ENCODE data around the gene MEN1. TPM values are rescaled to one million over a fixed set of nuclear protein-coding genes. Genes with fewer than 3 reads are reported as not detected.

MEN1 gene
- 21.1 and 22.3 TPM in 2 replicates for total RNA-seq (2014; rRNA removed; shearing (Covaris generic))

DNA sequence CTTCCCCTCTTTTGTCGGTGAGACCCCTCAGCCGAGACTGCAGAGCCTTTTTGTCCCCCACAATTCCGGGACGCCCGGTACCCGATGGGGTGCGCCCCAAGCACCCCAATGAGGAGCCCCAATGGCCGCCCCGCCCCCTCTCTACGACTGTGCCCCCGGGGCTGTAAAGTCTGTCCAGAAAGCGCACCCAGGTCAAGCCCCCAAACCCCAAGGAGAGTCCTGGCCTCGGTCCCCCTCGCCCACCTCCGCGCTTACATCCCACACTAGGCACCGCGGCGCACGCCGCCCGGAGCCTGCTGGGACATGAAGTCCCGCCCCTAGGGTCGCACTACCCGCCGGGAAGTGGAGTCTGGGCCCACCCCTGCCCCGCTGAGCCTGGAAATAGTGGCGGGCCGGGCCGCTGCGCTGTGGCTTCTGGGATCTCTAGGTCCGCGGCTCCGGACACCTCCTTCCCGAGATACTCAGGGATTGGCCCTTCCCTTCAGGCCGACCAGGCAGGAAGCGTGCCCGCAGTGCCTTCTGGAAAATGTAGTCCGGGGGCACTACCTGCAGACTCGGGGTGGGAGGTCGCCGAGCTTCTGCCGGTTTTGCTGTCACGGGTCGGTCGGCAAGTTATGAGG lies at the start of gene MEN1:
TSS of gene MEN1 (minus strand) at position 281 of the 620 bp plus-strand sequence. CDS start 442 bp downstream, outside the sequence.

DNA sequence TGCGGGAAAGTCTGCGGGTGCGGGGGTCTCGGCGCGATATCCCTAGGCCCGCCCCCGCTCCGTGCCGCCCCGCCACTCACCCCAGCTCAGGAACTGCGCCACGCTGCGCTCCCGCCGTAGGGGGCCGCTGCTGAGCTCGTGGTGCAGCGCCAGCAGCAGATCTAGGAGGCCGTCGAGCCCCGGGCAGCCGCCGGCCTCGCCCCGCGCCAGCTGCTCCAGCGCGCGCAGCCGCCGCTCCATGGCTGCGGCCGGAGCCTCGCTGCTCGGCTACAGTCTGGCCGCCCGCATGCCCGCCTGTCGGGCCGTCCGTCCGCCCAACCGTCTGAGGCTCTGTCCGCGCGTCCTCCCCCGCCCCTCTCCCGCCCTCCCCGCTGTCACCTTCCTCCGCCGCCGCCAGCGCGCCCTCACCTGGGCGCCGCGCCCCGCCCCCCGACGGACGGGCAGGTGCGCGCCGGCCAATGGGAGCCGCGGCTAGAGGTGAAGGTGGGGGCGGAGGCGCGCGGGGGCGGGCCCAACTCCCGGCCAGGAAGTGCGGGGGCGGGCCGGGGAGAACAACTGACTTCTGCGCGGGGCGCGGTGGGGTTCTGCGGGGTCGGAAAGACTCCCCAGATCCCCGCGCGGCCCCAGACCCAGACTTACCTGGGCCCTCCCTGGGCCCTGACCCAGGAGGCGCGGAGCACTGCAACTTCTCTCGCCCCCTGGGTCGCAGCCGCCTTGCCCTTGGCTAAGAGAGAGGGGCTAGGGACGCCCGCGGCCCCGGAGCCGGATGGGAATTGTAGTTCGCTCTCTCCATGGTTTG lies 34.2 kb upstream of the MEN1 start, which contains the start of gene CDC42BPG:
TSS of gene CDC42BPG (minus strand) at position 324 of the 799 bp plus-strand sequence. CDS start at position 240, 84 bp downstream.

DNA sequence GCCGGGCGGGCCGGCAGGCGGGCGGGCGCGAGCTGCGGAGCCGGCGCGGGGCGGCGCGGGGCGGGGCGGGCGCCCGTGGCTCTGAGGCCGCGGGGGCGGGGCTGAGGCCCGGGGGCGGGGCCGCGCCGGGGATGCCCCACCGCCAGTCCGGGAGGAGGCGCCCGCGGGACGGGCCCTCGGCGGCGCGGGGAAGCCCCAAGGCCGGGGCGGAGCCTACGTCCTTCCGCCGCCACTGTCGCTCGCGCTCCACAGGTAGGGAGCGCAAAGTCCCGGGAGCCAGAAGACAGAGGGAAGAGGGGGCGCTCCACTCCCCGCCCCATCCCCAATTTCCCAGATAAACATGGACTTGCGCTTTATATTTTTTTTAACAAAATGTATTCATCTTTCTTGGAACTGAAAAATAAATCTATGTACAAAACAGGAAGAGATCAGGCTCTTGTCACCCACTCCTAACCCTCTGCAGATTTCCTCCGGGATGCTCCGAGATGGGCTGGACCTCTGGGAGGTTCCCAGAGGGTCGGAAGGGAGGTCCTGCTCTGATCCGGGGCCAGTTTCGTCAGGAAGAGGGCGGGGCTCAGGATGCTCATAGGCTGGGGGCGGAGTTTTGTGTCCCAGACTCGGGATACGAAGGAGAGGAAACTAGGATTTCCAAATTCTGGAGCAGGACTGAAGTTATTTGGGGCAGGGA lies 7.0 kb downstream of the MEN1 start, which contains the start of gene MAP4K2:
TSS of gene MAP4K2 (minus strand) at position 57 of the 688 bp plus-strand sequence. CDS start 65 bp downstream, outside the sequence.

DNA sequence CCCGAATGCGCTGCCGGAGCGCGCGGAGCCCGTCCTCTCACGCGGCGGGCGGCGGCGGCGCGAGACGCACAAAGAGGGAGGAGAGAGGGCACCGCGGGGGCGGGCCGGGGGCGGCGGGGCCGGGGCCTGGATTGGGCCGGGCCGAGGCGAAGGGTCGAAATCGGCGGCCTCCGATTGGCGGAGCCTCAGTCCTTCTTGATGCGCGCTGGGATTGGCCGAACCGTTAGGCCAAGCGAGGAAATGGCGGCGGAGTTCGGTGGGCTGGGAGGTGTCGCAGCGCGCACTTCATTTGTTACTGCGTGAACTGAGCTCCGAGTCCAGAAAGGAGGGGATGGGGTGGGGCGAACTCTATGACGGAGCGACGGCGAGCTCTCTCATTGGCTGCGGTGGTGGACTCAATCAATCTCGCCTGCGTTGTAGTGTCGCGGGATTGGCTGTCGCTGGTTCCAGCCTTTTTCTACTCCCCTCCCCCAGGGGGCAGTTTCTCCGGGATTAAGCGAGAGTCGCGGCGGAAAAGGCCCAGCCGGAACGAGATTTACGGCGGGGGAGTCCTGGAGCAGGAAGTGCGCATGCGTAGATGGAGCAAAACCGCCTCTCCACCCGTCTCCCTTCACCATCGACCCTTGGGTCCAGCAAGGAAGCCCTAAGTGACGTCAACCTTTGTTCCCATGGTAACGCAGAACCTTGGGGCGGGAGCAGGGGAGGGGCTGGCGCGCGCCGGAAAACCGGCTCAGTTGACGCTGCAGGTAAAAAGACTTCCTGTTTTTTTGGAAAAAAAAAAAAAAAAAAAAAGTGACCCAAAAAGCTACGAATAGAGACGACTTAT lies 31.7 kb downstream of the MEN1 start, which contains the start of gene SF1:
TSS of gene SF1 (minus strand) at position 70 of the 826 bp plus-strand sequence. CDS start 150 bp downstream, outside the sequence.

DNA sequence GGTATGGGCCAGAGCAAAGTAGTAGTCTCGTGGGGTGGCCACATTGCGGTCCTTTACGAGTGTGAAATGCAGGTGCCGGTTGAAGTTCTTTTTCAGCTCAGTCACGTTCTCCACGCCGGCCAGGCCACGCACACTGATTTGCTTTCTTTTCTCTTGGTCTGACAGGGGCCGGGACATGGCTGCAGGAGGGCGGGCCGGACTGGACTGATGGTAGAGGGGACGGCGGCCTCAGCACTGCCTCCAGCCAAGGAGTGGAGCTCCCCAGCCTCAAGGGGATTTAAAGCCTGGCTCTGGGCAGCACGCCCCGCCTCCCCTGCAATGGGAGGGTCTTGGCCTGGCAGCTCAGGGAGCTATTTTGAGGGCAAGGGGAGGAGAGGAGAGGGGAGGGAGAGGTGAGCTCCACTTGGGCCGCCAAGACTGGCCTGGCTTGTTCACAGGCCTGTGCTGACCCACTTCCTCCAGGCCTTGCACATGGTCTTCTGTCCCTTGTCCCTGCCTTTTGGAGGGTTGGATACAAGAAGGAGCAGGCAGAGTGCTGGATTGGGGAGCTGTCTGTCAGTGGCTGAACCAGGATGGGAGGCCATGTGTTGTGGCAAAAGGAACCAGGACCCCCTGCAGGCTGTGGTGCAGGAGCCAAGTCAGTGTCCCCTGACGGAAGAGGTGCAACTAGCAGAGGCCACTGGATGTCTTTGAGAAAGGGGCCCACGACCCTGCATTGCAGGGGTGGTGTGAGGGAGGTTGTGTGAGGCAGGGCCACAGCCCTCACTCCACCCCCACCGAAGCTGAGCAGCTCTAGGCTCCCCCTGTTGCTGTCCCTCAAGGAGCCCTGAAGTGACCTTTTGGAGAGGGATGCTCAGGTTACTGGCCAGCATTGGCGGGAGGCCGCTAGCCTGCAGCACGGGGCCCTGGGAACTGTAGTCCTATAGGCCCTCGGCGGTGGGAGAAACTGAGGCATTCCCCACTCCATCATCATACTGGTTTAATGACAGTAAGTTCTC lies 50.3 kb downstream of the MEN1 start, which contains the start of gene PYGM:
TSS of gene PYGM (minus strand) at position 253 of the 998 bp plus-strand sequence. CDS start at position 177, 76 bp downstream.

Other genes with a start within 250 kb of the MEN1 start
- gene SLC22A12, start 219.3 kb downstream of the MEN1 start, total RNA-seq (2014; rRNA removed; shearing (Covaris generic)) = not detected in 2 replicates
- 0.24 and 0.26 TPM in 2 replicates for gene NRXN2, start 87.4 kb downstream of the MEN1 start, total RNA-seq (2014; rRNA removed; shearing (Covaris generic))
- gene RASGRP2, start 66.4 kb downstream of the MEN1 start, total RNA-seq (2014; rRNA removed; shearing (Covaris generic)) = 0.19 TPM in 1 of 2 replicates, not detected in the other
- gene PYGM, start 50.6 kb downstream of the MEN1 start, total RNA-seq (2014; rRNA removed; shearing (Covaris generic)) = 0.79 and 3.4 TPM in 2 replicates
- gene SF1, start 32.0 kb downstream of the MEN1 start, total RNA-seq (2014; rRNA removed; shearing (Covaris generic)) = 242 and 318 TPM in 2 replicates
- 24.3 and 25.6 TPM in 2 replicates for gene MAP4K2, start 7.3 kb downstream of the MEN1 start, total RNA-seq (2014; rRNA removed; shearing (Covaris generic))
- gene CDC42BPG, start 34.1 kb upstream of the MEN1 start, total RNA-seq (2014; rRNA removed; shearing (Covaris generic)) = 0.29 and 0.57 TPM in 2 replicates
- gene EHD1, start 68.1 kb upstream of the MEN1 start, total RNA-seq (2014; rRNA removed; shearing (Covaris generic)) = 86.6 and 93.6 TPM in 2 replicates
- 19.0 and 19.6 TPM in 2 replicates for gene ATG2A, start 106.7 kb upstream of the MEN1 start, total RNA-seq (2014; rRNA removed; shearing (Covaris generic))
- 10.2 and 10.6 TPM in 2 replicates for gene PPP2R5B, start 114.1 kb upstream of the MEN1 start, total RNA-seq (2014; rRNA removed; shearing (Covaris generic))
- gene GPHA2, start 125.3 kb upstream of the MEN1 start, total RNA-seq (2014; rRNA removed; shearing (Covaris generic)) = not detected in 2 replicates
- gene MAJIN, start 161.6 kb upstream of the MEN1 start, total RNA-seq (2014; rRNA removed; shearing (Covaris generic)) = not detected in 2 replicates
- gene BATF2, start 186.4 kb upstream of the MEN1 start, total RNA-seq (2014; rRNA removed; shearing (Covaris generic)) = 1.3 TPM in 2 replicates
- 235 and 274 TPM in 2 replicates for gene ARL2, start 203.6 kb upstream of the MEN1 start, total RNA-seq (2014; rRNA removed; shearing (Covaris generic))
- 16.9 and 18.6 TPM in 2 replicates for gene SNX15, start 216.9 kb upstream of the MEN1 start, total RNA-seq (2014; rRNA removed; shearing (Covaris generic))
- gene SAC3D1, start 230.7 kb upstream of the MEN1 start, total RNA-seq (2014; rRNA removed; shearing (Covaris generic)) = 21.5 and 22.5 TPM in 2 replicates
- not detected in 2 replicates for gene NAALADL1, start 248.0 kb upstream of the MEN1 start, total RNA-seq (2014; rRNA removed; shearing (Covaris generic))

Data from A375 (cell line).